Nephron (organoid): ENCODE data around the gene MAGI1.

Source experiments
- H3K27ac Mint-ChIP-seq, 3 experiments: 2 replicates each; pipeline ENCODE4 v1.8.0; 2020; ENCODE audit warnings: mixed read lengths in 3 of 3, mild to moderate bottlenecking in 2 of 3, moderate library complexity in 1 of 3
- H3K27me3 Mint-ChIP-seq: 2 replicates; pipeline ENCODE4 v1.8.0; 2021; ENCODE audit warnings: low read depth, mild to moderate bottlenecking, moderate library complexity, mixed read lengths
- H3K36me3 Mint-ChIP-seq: 2 replicates; pipeline ENCODE4 v1.8.0; 2020; ENCODE audit warnings: low read depth, mixed read lengths
- H3K4me1 Mint-ChIP-seq: 2 replicates; pipeline ENCODE4 v1.8.0; 2020; ENCODE audit warnings: mixed read lengths
- H3K4me3 Mint-ChIP-seq, 3 experiments: 2 replicates each; pipeline ENCODE4 v1.8.0; 2020; ENCODE audit warnings: mild to moderate bottlenecking in 3 of 3, mixed read lengths in 3 of 3, moderate library complexity in 2 of 3
- H3K9me3 Mint-ChIP-seq: 2 replicates; pipeline ENCODE4 v1.8.0; 2020; ENCODE audit warnings: mixed read lengths
- CTCF ChIP-seq, 3 experiments: fragments of 200-600 bp; sonication (generic); IDR thresholded peaks; one replicate each; pipeline ENCODE4 v1.5.0; 2021; ENCODE audit warnings: antibody characterized with exemption in 3 of 3; ENCODE audit not compliant: unreplicated experiment in 3 of 3

The MAGI1 gene

GRCh38 chr3:65411367-65411766 lies 627.4 kb downstream of the MAGI1 start:
- Mint-ChIP-seq H3K4me1 (peaks cover 47% of the 10 kb centered on the region), H3K27me3 (no peaks in the 10 kb centered on the region), H3K36me3 (peaks cover 4% of the 10 kb centered on the region), H3K27ac (no peak overlapping the region), H3K9me3 (no peaks in the 10 kb centered on the region), H3K4me3 (no peak overlapping the region)
- no peak for TF ChIP-seq CTCF (IDR thresholded peaks at IDR 0.05; ENCODE audit: unreplicated experiment in 3 of 3)

GRCh38 chr3:65409176-65409569 lies 629.5 kb downstream of the MAGI1 start:
- Mint-ChIP-seq H3K4me1 (peaks cover 50% of the 10 kb centered on the region), H3K27me3 (no peaks in the 10 kb centered on the region)

GRCh38 chr3:65408531-65409175 lies 630.1 kb downstream of the MAGI1 start:
- Mint-ChIP-seq H3K4me3 (no peak overlapping the region), H3K4me1 (peaks cover 46% of the 10 kb centered on the region), H3K9me3 (no peaks in the 10 kb centered on the region), H3K27me3 (no peaks in the 10 kb centered on the region), H3K27ac (peak overlapping the region; percentile 15 to 32 (median 15)), H3K36me3 (no peaks in the 10 kb centered on the region)
- TF ChIP-seq CTCF (IDR thresholded peaks at IDR 0.05; ENCODE audit: unreplicated experiment in 3 of 3): no peak

More at GRCh38 chr3:65409176-65409569, 629.5 kb downstream of the MAGI1 start:
- no peaks in the 10 kb centered on the region for H3K9me3 Mint-ChIP-seq
- no peaks in the 10 kb centered on the region for H3K36me3 Mint-ChIP-seq
- H3K27ac Mint-ChIP-seq: peak overlapping the region; percentile 15 to 32 (median 15)
- no peak overlapping the region for H3K4me3 Mint-ChIP-seq
- TF ChIP-seq CTCF (IDR thresholded peaks at IDR 0.05; ENCODE audit: unreplicated experiment in 3 of 3): no peak

GRCh38 chr3:65406470-65406869 lies 632.2 kb downstream of the MAGI1 start:
- no peaks in the 10 kb centered on the region for H3K27me3 Mint-ChIP-seq
- H3K9me3 Mint-ChIP-seq: no peaks in the 10 kb centered on the region
- peaks cover 44% of the 10 kb centered on the region for H3K4me1 Mint-ChIP-seq
- H3K27ac Mint-ChIP-seq: no peak overlapping the region
- TF ChIP-seq CTCF (IDR thresholded peaks at IDR 0.05; ENCODE audit: unreplicated experiment in 3 of 3): no peak
- H3K4me3 Mint-ChIP-seq: no peak overlapping the region
- no peaks in the 10 kb centered on the region for H3K36me3 Mint-ChIP-seq

- H3K4me3 Mint-ChIP-seq: no peak overlapping the region
- H3K36me3 Mint-ChIP-seq: no peaks in the 10 kb centered on the region
- H3K27ac Mint-ChIP-seq: peak overlapping the region in 2 of 3 experiments; percentile 14 to 17
- peaks cover 5% of the 10 kb centered on the region for H3K27me3 Mint-ChIP-seq
- H3K9me3 Mint-ChIP-seq: no peaks in the 10 kb centered on the region
- peaks cover 36% of the 10 kb centered on the region for H3K4me1 Mint-ChIP-seq
- TF ChIP-seq CTCF (IDR thresholded peaks at IDR 0.05; ENCODE audit: unreplicated experiment in 3 of 3): no peak
Observed at GRCh38 chr3:65402597-65402996, 636.1 kb downstream of the MAGI1 start.
